ENCODE measurements around the gene NANS. TPM values are rescaled to one million over a fixed set of nuclear protein-coding genes. Genes with fewer than 3 reads are reported as not detected.

The NANS gene
- 117 and 147 TPM in 2 replicates for total RNA-seq

DNA sequence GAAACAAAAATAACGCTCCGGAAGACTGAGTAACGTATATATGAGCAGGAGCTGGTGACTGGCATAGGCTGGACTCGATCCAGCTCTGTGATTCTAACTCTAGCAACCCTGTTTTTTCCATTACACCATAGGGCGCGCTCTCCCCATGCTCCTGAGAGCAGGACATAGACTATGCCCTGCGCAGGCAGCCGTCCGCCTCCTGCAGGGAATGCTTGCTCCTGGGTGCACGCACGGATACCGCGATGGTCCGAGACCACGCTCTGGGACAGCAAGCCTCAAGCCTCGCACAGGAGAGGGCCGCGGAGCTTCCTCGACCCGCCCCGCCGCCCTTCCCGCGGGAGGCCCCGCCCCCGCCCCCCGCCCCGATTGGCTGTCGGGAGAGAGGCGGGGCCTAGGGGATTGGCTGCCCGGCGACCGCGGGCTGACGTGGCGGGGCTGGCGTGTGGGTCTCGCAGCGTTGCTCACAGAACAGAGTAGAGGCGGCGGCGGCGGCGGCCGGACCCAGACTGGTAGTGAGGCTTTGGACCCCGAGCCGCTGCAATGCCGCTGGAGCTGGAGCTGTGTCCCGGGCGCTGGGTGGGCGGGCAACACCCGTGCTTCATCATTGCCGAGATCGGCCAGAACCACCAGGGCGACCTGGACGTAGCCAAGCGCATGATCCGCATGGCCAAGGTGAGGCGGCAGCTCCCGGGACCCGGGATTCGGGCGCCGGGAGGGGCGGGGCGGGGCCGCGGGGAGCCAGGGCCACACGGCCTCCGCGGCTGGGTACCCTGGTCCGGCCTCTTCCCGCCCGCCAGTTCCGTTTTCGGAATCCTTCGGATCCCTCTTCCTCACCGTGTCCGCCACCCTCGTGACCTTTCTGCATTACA is at the start of gene NANS:
Gene NANS, plus strand, starts transcription at position 464 of the 869 bp plus-strand sequence. Its CDS starts 77 bp downstream, at position 541.
- H3K4me3 ChIP-seq (ENCODE audit: low read depth, low read length) = peak within 1 kb of the TSS; percentile 76
- DNase-seq (ENCODE audit: low read depth) = peak; percentile 61
- peak; percentile 19 for TF ChIP-seq CTCF (conservative IDR thresholded peaks at IDR 0.05; ENCODE audit: low read depth, low read length)

DNA sequence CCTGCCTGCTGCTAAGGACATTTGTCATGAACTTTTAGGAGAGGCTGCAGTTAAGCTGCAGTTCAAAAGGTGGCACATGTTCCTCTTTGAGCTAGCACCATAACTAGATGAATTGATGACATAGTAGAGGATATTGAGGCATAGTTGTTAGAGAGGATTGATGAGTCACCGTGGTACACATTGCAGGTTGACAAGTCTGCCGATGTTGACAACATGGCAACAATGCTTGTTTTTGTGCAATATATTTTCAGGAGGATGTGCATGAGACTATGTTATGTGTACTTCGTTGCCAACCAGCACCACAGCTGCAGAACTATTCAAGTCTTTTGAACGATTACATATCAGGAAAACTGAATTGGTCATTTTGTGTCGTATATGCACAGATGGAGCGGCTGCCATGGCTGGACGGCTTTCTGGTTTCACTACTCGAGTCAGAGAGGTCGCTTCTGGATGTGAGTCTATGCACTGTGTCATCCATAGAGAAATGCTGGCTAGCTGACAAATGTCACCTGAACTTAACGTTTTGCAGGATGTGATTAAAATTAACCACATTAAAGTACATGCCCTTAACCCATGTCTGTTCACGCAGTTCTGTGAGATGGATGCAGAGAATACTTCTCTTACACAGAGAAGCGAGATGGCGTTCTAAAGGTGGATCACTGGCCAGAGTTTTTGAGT is 49.1 kb upstream of the NANS start:
- H3K4me3 ChIP-seq (ENCODE audit: low read depth, low read length) = no peak overlapping the region
- no peak for DNase-seq (ENCODE audit: low read depth)
- no peak for TF ChIP-seq CTCF (conservative IDR thresholded peaks at IDR 0.05; ENCODE audit: low read depth, low read length)

GRCh38 chr9:98008764-98009163 is 47.8 kb upstream of the NANS start:
- no peak for TF ChIP-seq CTCF (conservative IDR thresholded peaks at IDR 0.05; ENCODE audit: low read depth, low read length)
- H3K4me3 ChIP-seq (ENCODE audit: low read depth, low read length) = no peak overlapping the region
- DNase-seq (ENCODE audit: low read depth) = no peak

DNA sequence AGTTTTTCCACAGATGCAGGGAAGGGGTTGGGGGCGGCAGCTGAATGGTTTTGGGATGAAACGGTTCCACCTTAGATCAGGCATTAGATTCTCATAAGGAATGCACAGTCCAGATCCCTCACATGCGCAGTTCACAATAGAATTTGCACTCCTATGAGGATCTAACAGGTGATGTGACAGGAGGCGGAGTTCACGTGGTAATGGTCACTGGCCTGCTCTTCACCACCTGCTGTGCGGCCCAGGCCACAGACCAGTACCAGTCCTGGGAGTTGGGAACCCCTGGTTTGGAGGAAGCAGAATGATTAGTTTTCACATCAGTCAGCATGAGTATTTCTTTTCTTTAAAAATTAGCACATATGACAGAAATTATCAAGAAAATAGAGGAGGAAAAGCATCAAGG is 47.1 kb upstream of the NANS start:
- no peak overlapping the region for H3K4me3 ChIP-seq (ENCODE audit: low read depth, low read length)
- no peak for TF ChIP-seq CTCF (conservative IDR thresholded peaks at IDR 0.05; ENCODE audit: low read depth, low read length)
- no peak for DNase-seq (ENCODE audit: low read depth)

GRCh38 chr9:98009936-98010335 is 46.6 kb upstream of the NANS start:
- no peak for DNase-seq (ENCODE audit: low read depth)
- no peak for TF ChIP-seq CTCF (conservative IDR thresholded peaks at IDR 0.05; ENCODE audit: low read depth, low read length)

DNA sequence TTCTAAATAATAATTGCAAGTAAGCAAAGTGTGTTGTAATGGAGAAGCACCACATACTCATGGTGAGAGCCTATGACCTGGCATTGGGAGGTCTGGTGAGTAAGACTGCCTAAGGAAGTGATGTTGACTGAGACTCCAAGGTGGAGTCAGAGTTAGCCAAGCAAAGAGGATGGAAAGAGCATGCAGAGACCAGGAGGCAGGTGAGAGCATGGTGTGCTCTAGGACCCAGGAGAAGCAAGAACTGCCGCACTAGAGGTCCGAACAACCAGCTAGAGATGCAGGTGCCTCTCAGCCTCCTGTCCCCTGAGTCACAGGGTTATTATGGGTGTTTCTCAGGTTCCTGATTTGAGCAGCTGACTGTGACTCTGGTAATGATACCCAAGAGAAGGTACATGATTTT is 46.1 kb upstream of the NANS start:
- no peak for TF ChIP-seq CTCF (conservative IDR thresholded peaks at IDR 0.05; ENCODE audit: low read depth, low read length)
- no peak overlapping the region for H3K4me3 ChIP-seq (ENCODE audit: low read depth, low read length)
- peak; percentile 90 for DNase-seq (ENCODE audit: low read depth)

More at GRCh38 chr9:98009936-98010335, 46.6 kb upstream of the NANS start:
- H3K4me3 ChIP-seq (ENCODE audit: low read depth, low read length) = no peak overlapping the region
